Measurements from ENCODE around the gene MED31. TPM values are rescaled to one million over a fixed set of nuclear protein-coding genes. Genes with fewer than 3 reads are reported as not detected.

Gene MED31
- total RNA-seq, 1 experiment from 2014 or later, result 10.6 TPM

GRCh38 chr17:6651919-6652452 lies 581 bp upstream of the MED31 start (continued):
- TF ChIP-seq, protein P1, sequence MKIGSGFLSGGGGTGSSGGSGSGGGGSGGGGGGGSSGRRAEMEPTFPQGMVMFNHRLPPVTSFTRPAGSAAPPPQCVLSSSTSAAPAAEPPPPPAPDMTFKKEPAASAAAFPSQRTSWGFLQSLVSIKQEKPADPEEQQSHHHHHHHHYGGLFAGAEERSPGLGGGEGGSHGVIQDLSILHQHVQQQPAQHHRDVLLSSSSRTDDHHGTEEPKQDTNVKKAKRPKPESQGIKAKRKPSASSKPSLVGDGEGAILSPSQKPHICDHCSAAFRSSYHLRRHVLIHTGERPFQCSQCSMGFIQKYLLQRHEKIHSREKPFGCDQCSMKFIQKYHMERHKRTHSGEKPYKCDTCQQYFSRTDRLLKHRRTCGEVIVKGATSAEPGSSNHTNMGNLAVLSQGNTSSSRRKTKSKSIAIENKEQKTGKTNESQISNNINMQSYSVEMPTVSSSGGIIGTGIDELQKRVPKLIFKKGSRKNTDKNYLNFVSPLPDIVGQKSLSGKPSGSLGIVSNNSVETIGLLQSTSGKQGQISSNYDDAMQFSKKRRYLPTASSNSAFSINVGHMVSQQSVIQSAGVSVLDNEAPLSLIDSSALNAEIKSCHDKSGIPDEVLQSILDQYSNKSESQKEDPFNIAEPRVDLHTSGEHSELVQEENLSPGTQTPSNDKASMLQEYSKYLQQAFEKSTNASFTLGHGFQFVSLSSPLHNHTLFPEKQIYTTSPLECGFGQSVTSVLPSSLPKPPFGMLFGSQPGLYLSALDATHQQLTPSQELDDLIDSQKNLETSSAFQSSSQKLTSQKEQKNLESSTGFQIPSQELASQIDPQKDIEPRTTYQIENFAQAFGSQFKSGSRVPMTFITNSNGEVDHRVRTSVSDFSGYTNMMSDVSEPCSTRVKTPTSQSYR (CRISPR knock-in tag; IDR thresholded peaks at IDR 0.05), result peak; percentile 68; the same call in 1 of the 2 replicates
- TF ChIP-seq GTF2I (CRISPR knock-in tag; conservative IDR thresholded peaks at IDR 0.05) (no peak), ZNF532 (CRISPR knock-in tag; IDR thresholded peaks at IDR 0.05; ENCODE audit: borderline replicate concordance) (no peak), KAT7 (CRISPR knock-in tag; IDR thresholded peaks at IDR 0.05; ENCODE audit: borderline replicate concordance) (peak; percentile 96), EMX1 (CRISPR knock-in tag; IDR thresholded peaks at IDR 0.05) (no peak), ZNF396 (CRISPR knock-in tag; IDR thresholded peaks at IDR 0.05; ENCODE audit: borderline replicate concordance) (no peak), NFYB (CRISPR knock-in tag; conservative IDR thresholded peaks at IDR 0.05; ENCODE audit: low read depth) (no peak), TP53 (CRISPR knock-in tag; IDR thresholded peaks at IDR 0.05) (no peak), RORB (CRISPR knock-in tag; IDR thresholded peaks at IDR 0.05) (no peak), NR3C1 (CRISPR knock-in tag; conservative IDR thresholded peaks at IDR 0.05; ENCODE audit: low read depth) (no peak), NR1H2 (CRISPR knock-in tag; IDR thresholded peaks at IDR 0.05) (peak; percentile 63; the same call in 1 of the 2 replicates), STAT6 (CRISPR knock-in tag; conservative IDR thresholded peaks at IDR 0.05; ENCODE audit: low read depth) (no peak), RELA (CRISPR knock-in tag; IDR thresholded peaks at IDR 0.05; ENCODE audit: borderline replicate concordance) (peak; percentile 98), FOXJ3 (CRISPR knock-in tag; IDR thresholded peaks at IDR 0.05; ENCODE audit: borderline replicate concordance) (0 out of 2 replicates have a peak, but pooled peaks have one; percentile 56), GABPB1 (CRISPR knock-in tag; IDR thresholded peaks at IDR 0.05) (peak; percentile 72), SOX15 (CRISPR knock-in tag; IDR thresholded peaks at IDR 0.05) (no peak), FOXP4 (CRISPR knock-in tag; IDR thresholded peaks at IDR 0.05) (peak; percentile 84; the same call in 1 of the 2 replicates)
- TF ChIP-seq, protein P2, sequence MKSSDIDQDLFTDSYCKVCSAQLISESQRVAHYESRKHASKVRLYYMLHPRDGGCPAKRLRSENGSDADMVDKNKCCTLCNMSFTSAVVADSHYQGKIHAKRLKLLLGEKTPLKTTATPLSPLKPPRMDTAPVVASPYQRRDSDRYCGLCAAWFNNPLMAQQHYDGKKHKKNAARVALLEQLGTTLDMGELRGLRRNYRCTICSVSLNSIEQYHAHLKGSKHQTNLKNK (CRISPR knock-in tag; IDR thresholded peaks at IDR 0.05), result no peak
